ENCODE results near the gene PSMB7.
A peak's percentile ranks its signal among the peaks of the same experiment; 100 is the strongest.

The PSMB7 gene

DNA sequence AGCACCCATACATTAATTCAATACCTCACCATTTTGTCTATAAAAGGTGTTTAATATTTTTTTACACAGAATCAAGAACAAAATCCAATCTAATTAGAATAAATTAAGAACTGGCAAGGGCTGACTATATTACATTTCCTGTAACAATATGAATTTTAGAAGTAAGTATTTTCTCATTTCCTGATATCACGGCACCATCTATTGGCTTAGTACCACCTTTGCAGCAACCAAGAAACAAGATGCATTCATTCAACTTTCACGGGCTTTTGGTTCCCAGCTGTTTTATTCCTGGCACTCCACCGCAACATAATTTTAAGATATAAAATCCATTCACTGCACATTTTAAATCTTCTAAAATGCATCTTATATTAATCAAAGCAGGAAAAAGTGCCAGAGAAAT is 20.6 kb downstream of the PSMB7 start:
- Histone ChIP-seq H3K4me3 (ENCODE audit: low read depth in 1 of 2, low read length in 2 of 2) (no peak overlapping the region), H3K9me3 (ENCODE audit: control insufficient read depth in 1 of 2, low read length in 2 of 2) (no peaks in the 10 kb centered on the region), H3K4me1 (ENCODE audit: control insufficient read depth in 1 of 2, insufficient read depth in 2 of 2, low read length in 2 of 2) (peaks cover 10 to 21% of the 10 kb centered on the region in 2 donors), H3K27ac (ENCODE audit: low read depth, low read length) (no peak overlapping the region), H3K36me3 (ENCODE audit: control insufficient read depth in 1 of 2, insufficient read depth in 2 of 2, low read length in 2 of 2) (peaks cover 4 to 26% of the 10 kb centered on the region in 2 donors), H3K27me3 (ENCODE audit: control insufficient read depth in 1 of 2, insufficient read depth in 2 of 2, low read length in 2 of 2) (no peaks in the 10 kb centered on the region), H3K9ac (ENCODE audit: low read depth in 1 of 2, low read length in 2 of 2) (no peak overlapping the region)

DNA sequence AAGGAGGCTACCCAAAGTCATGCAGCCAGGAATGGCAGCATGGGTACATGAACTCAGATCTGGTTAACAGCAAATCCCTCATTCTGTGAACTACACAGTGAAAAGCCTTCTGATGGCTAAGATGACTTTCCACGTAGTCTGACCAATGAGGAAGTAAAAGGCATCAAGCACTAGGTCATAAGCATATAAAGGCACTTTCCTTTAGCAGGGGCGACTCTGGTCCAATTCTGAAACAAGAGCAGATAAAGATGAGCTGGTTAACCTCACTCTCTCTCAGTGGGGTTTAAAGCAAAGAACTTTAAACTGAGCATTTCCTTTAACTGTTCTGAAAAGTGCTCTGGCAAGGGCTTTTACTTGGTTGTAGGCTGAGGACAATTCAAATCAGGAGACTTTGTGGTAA is 21.1 kb downstream of the PSMB7 start:
- peaks cover 13 to 25% of the 10 kb centered on the region in 2 donors for H3K4me1 ChIP-seq (ENCODE audit: control insufficient read depth in 1 of 2, insufficient read depth in 2 of 2, low read length in 2 of 2)
- H3K9ac ChIP-seq (ENCODE audit: low read depth in 1 of 2, low read length in 2 of 2): no peak overlapping the region
- no peaks in the 10 kb centered on the region for H3K9me3 ChIP-seq (ENCODE audit: control insufficient read depth in 1 of 2, low read length in 2 of 2)
- H3K27me3 ChIP-seq (ENCODE audit: control insufficient read depth in 1 of 2, insufficient read depth in 2 of 2, low read length in 2 of 2): no peaks in the 10 kb centered on the region
- H3K36me3 ChIP-seq (ENCODE audit: control insufficient read depth in 1 of 2, insufficient read depth in 2 of 2, low read length in 2 of 2): peaks cover 4 to 25% of the 10 kb centered on the region in 2 donors
- H3K27ac ChIP-seq (ENCODE audit: low read depth, low read length): no peak overlapping the region
- H3K4me3 ChIP-seq (ENCODE audit: low read depth in 1 of 2, low read length in 2 of 2): no peak overlapping the region

DNA sequence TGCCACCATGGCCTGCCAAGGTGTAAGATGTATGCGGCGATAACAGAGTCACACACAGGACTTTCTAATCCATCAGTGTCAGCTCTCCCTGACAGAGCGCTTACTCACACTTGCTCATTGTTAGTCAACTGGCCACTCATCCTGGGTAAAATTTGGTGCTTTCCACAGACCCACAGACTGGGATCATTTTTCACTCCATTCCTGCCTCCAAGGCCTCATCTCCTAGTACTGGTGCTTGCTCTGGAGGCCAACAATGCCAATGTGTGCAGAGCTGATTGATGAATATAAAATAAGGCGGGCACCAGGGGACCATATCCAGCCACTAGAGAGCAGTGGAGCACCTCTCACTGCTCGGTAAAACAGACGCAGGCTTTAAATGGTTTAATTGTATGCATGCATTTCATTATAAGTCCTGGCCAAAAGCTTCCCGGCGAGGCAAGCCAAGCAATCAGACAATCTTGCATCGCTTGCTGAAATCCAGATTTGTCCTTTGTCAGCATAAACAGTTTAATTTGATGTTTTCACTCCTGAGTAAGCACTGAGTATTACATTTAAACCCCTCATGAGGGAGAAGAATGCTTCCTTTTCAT is 22.3 kb downstream of the PSMB7 start:
- peaks cover 18 to 36% of the 10 kb centered on the region in 2 donors for H3K4me1 ChIP-seq (ENCODE audit: control insufficient read depth in 1 of 2, insufficient read depth in 2 of 2, low read length in 2 of 2)

DNA sequence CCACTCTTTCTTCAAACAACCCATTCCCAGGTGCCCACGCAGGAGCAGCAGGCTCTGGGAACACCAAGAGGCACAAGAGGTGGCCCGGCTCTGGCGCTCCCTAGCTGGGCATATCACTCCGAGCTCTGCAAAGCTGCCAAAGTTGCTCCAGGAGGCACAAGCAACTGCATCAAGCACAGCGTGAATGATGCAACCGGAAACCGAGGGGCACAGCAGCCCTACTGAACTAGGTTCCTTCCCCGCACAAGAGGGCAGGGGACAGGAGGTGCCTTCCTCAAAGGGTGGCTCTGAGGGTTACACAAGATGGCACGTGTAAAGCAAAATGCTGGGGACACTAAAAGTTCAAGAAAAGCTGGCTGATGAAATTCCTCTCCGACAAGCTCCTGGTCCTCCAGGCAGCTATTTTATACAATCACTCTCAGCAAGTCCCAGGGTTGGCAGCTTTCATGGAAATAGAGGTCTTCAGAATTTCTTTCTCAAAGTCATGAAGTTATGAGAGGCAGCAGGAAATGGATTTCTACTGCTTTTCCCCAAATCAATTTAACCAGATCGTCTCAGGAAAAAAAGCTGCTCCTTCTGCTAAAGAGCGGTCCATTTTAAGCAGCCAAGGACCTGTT is 22.9 kb downstream of the PSMB7 start:
- H3K36me3 ChIP-seq (ENCODE audit: control insufficient read depth in 1 of 2, insufficient read depth in 2 of 2, low read length in 2 of 2): peaks cover 4 to 23% of the 10 kb centered on the region in 2 donors
- peaks cover 18 to 41% of the 10 kb centered on the region in 2 donors for H3K4me1 ChIP-seq (ENCODE audit: control insufficient read depth in 1 of 2, insufficient read depth in 2 of 2, low read length in 2 of 2)
- no peaks in the 10 kb centered on the region for H3K27me3 ChIP-seq (ENCODE audit: control insufficient read depth in 1 of 2, insufficient read depth in 2 of 2, low read length in 2 of 2)
- H3K9me3 ChIP-seq (ENCODE audit: control insufficient read depth in 1 of 2, low read length in 2 of 2): no peaks in the 10 kb centered on the region
- no peak overlapping the region for H3K27ac ChIP-seq (ENCODE audit: low read depth, low read length)
- no peak overlapping the region for H3K4me3 ChIP-seq (ENCODE audit: low read depth in 1 of 2, low read length in 2 of 2)
- H3K9ac ChIP-seq (ENCODE audit: low read depth in 1 of 2, low read length in 2 of 2): no peak overlapping the region

More for the DNA sequence above, 22.3 kb downstream of the PSMB7 start:
- Histone ChIP-seq H3K9ac (ENCODE audit: low read depth in 1 of 2, low read length in 2 of 2) (no peak overlapping the region), H3K27me3 (ENCODE audit: control insufficient read depth in 1 of 2, insufficient read depth in 2 of 2, low read length in 2 of 2) (no peaks in the 10 kb centered on the region), H3K36me3 (ENCODE audit: control insufficient read depth in 1 of 2, insufficient read depth in 2 of 2, low read length in 2 of 2) (peaks cover 4 to 23% of the 10 kb centered on the region in 2 donors), H3K4me3 (ENCODE audit: low read depth in 1 of 2, low read length in 2 of 2) (no peak overlapping the region), H3K27ac (ENCODE audit: low read depth, low read length) (no peak overlapping the region), H3K9me3 (ENCODE audit: control insufficient read depth in 1 of 2, low read length in 2 of 2) (no peaks in the 10 kb centered on the region)

DNA sequence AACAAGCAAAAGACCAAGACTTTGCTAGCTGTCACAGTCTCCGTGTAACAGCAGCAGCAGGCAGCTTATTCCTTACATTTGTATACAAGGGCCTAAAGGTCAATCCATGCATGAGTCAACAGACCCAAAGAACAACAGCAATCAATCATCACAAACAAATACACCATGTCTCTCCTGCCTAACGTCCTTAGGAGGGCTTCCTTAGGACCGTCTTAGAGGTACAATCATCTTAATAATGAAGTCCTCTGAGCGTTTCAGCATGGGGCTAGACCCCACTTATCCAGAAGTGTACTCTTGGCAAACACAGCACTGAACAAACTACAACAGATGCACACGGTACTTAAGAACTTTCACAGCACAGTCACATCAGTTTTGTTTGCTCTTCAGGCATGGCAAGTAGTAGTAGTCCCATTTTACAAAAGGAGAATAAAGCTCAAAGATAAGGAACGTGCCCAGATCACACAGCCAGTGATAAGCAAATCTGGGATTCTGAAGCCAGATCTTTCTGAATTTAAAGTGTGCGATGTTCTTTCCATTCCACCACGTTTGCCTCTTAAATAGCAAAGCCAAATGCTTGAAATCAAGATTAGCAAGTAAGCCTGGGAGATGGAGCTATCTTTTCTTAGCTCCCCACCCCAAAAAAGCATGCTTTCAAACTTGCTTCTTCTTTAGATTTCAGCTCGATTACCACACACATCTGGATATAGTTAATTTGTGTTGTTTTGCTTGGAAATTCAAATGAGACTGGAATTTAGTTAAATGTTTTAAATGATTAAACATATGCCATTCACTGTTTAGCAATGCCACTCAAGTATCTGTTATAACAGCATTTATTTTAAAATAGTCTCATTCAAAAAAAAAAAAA is 24.2 kb downstream of the PSMB7 start:
- H3K9me3 ChIP-seq (ENCODE audit: control insufficient read depth in 1 of 2, low read length in 2 of 2): no peaks in the 10 kb centered on the region
- no peak overlapping the region for H3K9ac ChIP-seq (ENCODE audit: low read depth in 1 of 2, low read length in 2 of 2)
- H3K27me3 ChIP-seq (ENCODE audit: control insufficient read depth in 1 of 2, insufficient read depth in 2 of 2, low read length in 2 of 2): no peaks in the 10 kb centered on the region
- peak overlapping the region; percentile 2 to 32 for H3K4me3 ChIP-seq (ENCODE audit: low read depth in 1 of 2, low read length in 2 of 2)
- H3K4me1 ChIP-seq (ENCODE audit: control insufficient read depth in 1 of 2, insufficient read depth in 2 of 2, low read length in 2 of 2): peaks cover 24 to 47% of the 10 kb centered on the region in 2 donors
- H3K27ac ChIP-seq (ENCODE audit: low read depth, low read length): no peak overlapping the region
- peaks cover 4 to 11% of the 10 kb centered on the region in 2 donors for H3K36me3 ChIP-seq (ENCODE audit: control insufficient read depth in 1 of 2, insufficient read depth in 2 of 2, low read length in 2 of 2)

DNA sequence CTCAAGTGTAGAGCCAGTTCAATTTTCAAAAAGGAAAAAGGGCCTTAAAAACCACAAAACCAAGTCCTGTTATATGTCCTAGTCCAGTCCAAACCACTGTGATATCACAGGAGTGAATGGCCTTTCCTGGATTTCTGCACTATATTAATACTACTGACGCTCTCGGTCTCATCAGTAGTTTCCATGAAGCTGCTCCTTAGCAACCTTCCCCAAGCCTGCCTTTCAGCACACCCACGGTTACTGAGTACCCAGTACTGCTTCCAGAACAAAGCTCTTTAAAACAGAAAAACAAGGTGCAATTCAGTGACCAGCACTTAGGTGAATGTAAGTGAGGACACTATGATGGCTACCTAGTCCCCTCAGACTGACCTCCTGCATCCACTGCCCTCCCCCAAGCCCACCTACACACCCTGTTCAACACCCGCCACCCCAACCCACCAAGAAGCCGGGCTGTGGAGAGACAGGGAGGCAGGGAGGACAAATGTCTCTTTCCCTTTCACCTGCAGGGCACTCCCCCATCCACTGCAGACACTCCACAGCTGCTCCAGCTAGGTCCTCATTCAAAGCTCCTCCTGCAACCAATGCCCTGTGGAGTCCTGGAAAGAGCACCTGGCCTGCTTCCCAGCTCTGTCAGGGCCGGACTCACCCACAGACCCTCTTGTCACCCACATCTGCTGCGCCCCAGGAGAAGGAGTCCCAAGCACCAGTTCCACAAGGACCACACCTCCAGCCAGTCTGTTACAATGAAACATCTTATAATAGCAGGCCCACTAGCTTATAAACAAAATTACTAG is 25.9 kb downstream of the PSMB7 start:
- Histone ChIP-seq H3K4me1 (ENCODE audit: control insufficient read depth in 1 of 2, insufficient read depth in 2 of 2, low read length in 2 of 2) (peaks cover 28 to 50% of the 10 kb centered on the region in 2 donors), H3K27me3 (ENCODE audit: control insufficient read depth in 1 of 2, insufficient read depth in 2 of 2, low read length in 2 of 2) (no peaks in the 10 kb centered on the region)

DNA sequence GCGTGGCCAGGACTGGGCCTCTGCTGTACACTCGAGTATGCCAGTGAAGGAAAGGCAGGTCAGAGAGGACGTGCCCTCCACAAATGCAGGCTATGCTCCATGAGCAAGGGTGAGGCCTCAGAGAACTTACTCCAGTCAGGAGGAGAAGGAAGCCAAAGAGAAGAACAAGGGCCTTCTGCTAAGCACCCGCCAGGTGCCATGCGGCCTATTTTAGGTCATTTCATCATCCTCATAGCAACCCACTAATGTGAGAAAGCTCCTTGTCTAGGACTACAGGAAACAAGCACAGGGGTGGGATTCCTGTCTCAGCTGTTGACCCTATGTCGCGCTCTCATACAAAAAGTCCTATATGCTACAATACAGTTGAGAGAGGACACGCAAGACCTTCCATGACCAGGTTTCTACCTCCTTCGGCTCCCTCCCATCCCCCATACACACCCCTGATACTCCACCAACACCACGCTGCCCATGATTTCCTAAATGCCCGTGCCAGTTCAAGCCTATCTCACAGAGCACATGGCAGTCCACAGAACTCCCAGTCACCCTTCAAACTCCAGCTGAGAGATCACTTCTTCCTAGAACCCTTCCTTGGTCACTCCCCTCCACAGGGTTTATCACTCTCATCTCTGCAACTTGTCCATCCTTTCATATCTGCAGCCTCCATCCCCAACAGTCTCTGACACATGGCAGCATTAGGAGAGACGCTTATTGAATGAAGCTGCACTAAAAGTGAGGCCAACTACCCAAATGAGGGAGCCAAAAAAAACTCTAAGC is 26.8 kb downstream of the PSMB7 start:
- Histone ChIP-seq H3K9ac (ENCODE audit: low read depth in 1 of 2, low read length in 2 of 2) (no peak overlapping the region), H3K27ac (ENCODE audit: low read depth, low read length) (no peak overlapping the region), H3K36me3 (ENCODE audit: control insufficient read depth in 1 of 2, insufficient read depth in 2 of 2, low read length in 2 of 2) (peaks cover 0 to 11% of the 10 kb centered on the region in 2 donors), H3K4me3 (ENCODE audit: low read depth in 1 of 2, low read length in 2 of 2) (no peak overlapping the region), H3K4me1 (ENCODE audit: control insufficient read depth in 1 of 2, insufficient read depth in 2 of 2, low read length in 2 of 2) (peaks cover 28 to 50% of the 10 kb centered on the region in 2 donors), H3K9me3 (ENCODE audit: control insufficient read depth in 1 of 2, low read length in 2 of 2) (no peaks in the 10 kb centered on the region), H3K27me3 (ENCODE audit: control insufficient read depth in 1 of 2, insufficient read depth in 2 of 2, low read length in 2 of 2) (no peaks in the 10 kb centered on the region)

More for the DNA sequence above, 25.9 kb downstream of the PSMB7 start:
- H3K9me3 ChIP-seq (ENCODE audit: control insufficient read depth in 1 of 2, low read length in 2 of 2): no peaks in the 10 kb centered on the region
- peaks cover 4 to 7% of the 10 kb centered on the region in 2 donors for H3K36me3 ChIP-seq (ENCODE audit: control insufficient read depth in 1 of 2, insufficient read depth in 2 of 2, low read length in 2 of 2)
- no peak overlapping the region for H3K9ac ChIP-seq (ENCODE audit: low read depth in 1 of 2, low read length in 2 of 2)
- H3K27ac ChIP-seq (ENCODE audit: low read depth, low read length): no peak overlapping the region
- H3K4me3 ChIP-seq (ENCODE audit: low read depth in 1 of 2, low read length in 2 of 2): no peak overlapping the region

DNA sequence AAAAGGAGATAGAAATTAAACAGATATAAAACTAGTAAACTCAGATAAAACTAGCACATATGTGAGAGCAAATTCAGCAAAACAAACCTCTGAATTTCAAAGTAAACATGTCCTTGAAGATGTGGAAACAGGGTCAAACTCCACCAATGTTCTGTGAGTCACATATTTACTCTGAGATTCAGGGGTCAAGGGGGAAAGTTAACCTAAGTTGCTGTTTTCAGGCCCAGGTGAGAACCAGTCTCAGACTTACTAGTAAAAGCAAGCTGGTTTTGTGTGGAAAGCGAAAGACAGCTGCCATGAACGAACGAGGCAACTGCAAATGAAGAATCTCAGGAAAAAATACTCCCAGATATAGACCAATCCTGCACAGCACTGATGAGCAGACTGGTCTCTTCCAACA is 29.0 kb downstream of the PSMB7 start:
- Histone ChIP-seq H3K4me3 (ENCODE audit: low read depth in 1 of 2, low read length in 2 of 2) (no peak overlapping the region), H3K9ac (ENCODE audit: low read depth in 1 of 2, low read length in 2 of 2) (no peak overlapping the region), H3K27me3 (ENCODE audit: control insufficient read depth in 1 of 2, insufficient read depth in 2 of 2, low read length in 2 of 2) (no peaks in the 10 kb centered on the region), H3K36me3 (ENCODE audit: control insufficient read depth in 1 of 2, insufficient read depth in 2 of 2, low read length in 2 of 2) (peaks cover 0 to 15% of the 10 kb centered on the region in 2 donors), H3K27ac (ENCODE audit: low read depth, low read length) (no peak overlapping the region), H3K9me3 (ENCODE audit: control insufficient read depth in 1 of 2, low read length in 2 of 2) (no peaks in the 10 kb centered on the region), H3K4me1 (ENCODE audit: control insufficient read depth in 1 of 2, insufficient read depth in 2 of 2, low read length in 2 of 2) (peaks cover 26 to 48% of the 10 kb centered on the region in 2 donors)

DNA sequence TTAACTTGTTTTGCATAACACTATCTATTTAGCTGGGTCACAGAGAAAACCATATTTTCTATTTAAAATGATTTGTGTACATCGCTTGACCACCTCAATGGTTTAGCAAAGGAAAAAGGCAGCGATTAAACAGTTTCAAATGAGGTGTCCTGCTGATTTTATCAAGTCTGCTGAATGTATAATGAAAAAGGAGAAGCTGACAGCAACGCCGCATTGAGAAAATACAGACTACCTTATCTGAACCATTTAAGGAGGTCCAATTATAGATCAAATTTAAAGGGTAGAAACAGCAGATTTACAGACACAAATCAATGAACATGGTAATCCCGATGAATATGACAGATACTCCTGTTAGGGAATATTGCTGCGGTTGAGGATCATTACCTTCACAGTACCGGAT is 29.6 kb downstream of the PSMB7 start:
- Histone ChIP-seq H3K4me3 (ENCODE audit: low read depth in 1 of 2, low read length in 2 of 2) (no peak overlapping the region), H3K27ac (ENCODE audit: low read depth, low read length) (no peak overlapping the region), H3K27me3 (ENCODE audit: control insufficient read depth in 1 of 2, insufficient read depth in 2 of 2, low read length in 2 of 2) (no peaks in the 10 kb centered on the region), H3K9me3 (ENCODE audit: control insufficient read depth in 1 of 2, low read length in 2 of 2) (no peaks in the 10 kb centered on the region), H3K4me1 (ENCODE audit: control insufficient read depth in 1 of 2, insufficient read depth in 2 of 2, low read length in 2 of 2) (peaks cover 20 to 43% of the 10 kb centered on the region in 2 donors), H3K9ac (ENCODE audit: low read depth in 1 of 2, low read length in 2 of 2) (no peak overlapping the region), H3K36me3 (ENCODE audit: control insufficient read depth in 1 of 2, insufficient read depth in 2 of 2, low read length in 2 of 2) (peaks cover 0 to 15% of the 10 kb centered on the region in 2 donors)

Measured in duodenal mucosa (tissue), 2 donors.